PC-9 (cell line): Measurements from ENCODE around the gene SAMD7. TPM values are rescaled to one million over a fixed set of nuclear protein-coding genes. Genes with fewer than 3 reads are reported as not detected.

Experiments
- BruUV-seq: library from RNA; stranded (reverse); fragments of 400-500 nt; replicated peaks from 2 replicates; lab custom pipeline; 2021; lab: Mats Ljungman, UMichigan
- CTCF ChIA-PET: fragments of 300-600 bp; sonication (Branson Sonifier 250); formaldehyde crosslinking; loops from one replicate; lab custom pipeline; 2022; ENCODE audit warnings: antibody characterized with exemption; lab: Charles Lee
- POLR2A ChIA-PET: fragments of 300-600 bp; sonication (Branson Sonifier 250); formaldehyde crosslinking; loops from one replicate; lab custom pipeline; 2022; ENCODE audit warnings: antibody characterized with exemption; ENCODE audit not compliant: unreplicated experiment; lab: Charles Lee
- DNase-seq, 2 experiments: peaks; one replicate each; pipeline versions ENCODE4 v3.0.0 to v3.0.0-alpha.2; 2015 to 2022; ENCODE audit warnings: mixed read lengths in 1 of 2
- H2AFZ ChIP-seq: fragments of 200-600 bp; sonication (generic); 2 replicates; pipeline ENCODE4 v1.8.1; 2017; ENCODE audit warnings: antibody characterized with exemption
- H3F3A ChIP-seq: fragments of 200-600 bp; sonication (generic); 2 replicates; pipeline ENCODE4 v1.8.1; 2017; ENCODE audit warnings: antibody characterized with exemption, mild to moderate bottlenecking, low read depth; ENCODE audit not compliant: insufficient read depth
- H3K27ac ChIP-seq: fragments of 200-600 bp; sonication (generic); 2 replicates; pipeline ENCODE4 v1.6.1; 2016; ENCODE audit warnings: mixed run types
- H3K27me3 ChIP-seq: fragments of 200-600 bp; sonication (generic); 2 replicates; pipeline ENCODE4 v1.6.1; 2016; ENCODE audit warnings: low read depth, mixed run types; ENCODE audit not compliant: insufficient read depth
- H3K36me3 ChIP-seq: fragments of 200-600 bp; sonication (generic); 2 replicates; pipeline ENCODE4 v1.6.1; 2016; ENCODE audit warnings: low read depth, mixed run types
- H3K4me1 ChIP-seq: fragments of 200-600 bp; sonication (generic); replicated peaks from 2 replicates; pipeline ENCODE4 v1.6.1; 2016; ENCODE audit warnings: mixed run types; ENCODE audit not compliant: insufficient read depth
- H3K4me2 ChIP-seq: fragments of 200-600 bp; sonication (generic); 2 replicates; pipeline ENCODE4 v1.6.1; 2017; ENCODE audit warnings: mixed run types
- H3K4me3 ChIP-seq: fragments of 200-600 bp; sonication (generic); 2 replicates; pipeline ENCODE4 v1.6.1; 2016; ENCODE audit warnings: mixed run types
- H3K79me2 ChIP-seq: fragments of 200-600 bp; sonication (generic); 2 replicates; pipeline ENCODE4 v1.6.1; 2017; ENCODE audit warnings: low read depth, mixed run types
- H3K9me2 ChIP-seq: fragments of 200-600 bp; sonication (generic); 2 replicates; pipeline ENCODE4 v1.8.1; 2017; ENCODE audit warnings: mild to moderate bottlenecking; ENCODE audit not compliant: insufficient read depth
- H3K9me3 ChIP-seq: fragments of 200-600 bp; sonication (generic); 2 replicates; pipeline ENCODE4 v1.8.1; 2016; ENCODE audit warnings: low read depth; ENCODE audit not compliant: insufficient read depth
- H4K20me1 ChIP-seq: fragments of 200-600 bp; sonication (generic); 2 replicates; pipeline ENCODE4 v1.8.1; 2017; ENCODE audit not compliant: insufficient read depth
- EZH2 ChIP-seq: fragments of 200-600 bp; sonication (generic); IDR thresholded peaks from 2 replicates; pipeline ENCODE4 v1.8.0; 2017; ENCODE audit warnings: antibody characterized with exemption, low read depth
- intact Hi-C: fragments of 100-400 bp; cut with micrococcal nuclease; formaldehyde crosslinking; loops from one replicate; pipeline ENCODE4 v1.10.0; 2022; ENCODE audit not compliant: unreplicated experiment
- total RNA-seq: library from RNA; stranded (reverse); gene quantifications from 2 replicates; pipeline ENCODE4 v1.2.3, GENCODE V29; 2021
- TF ChIP-seq, protein P1 (sequence below): fragments of 200-600 bp; sonication (generic); conservative IDR thresholded peaks from 2 replicates; pipeline ENCODE4 v1.6.1; 2017; ENCODE audit warnings: mixed run types, antibody characterized with exemption, mild to moderate bottlenecking, moderate library complexity

The SAMD7 gene
- total RNA-seq, 1 experiment from 2014 or later: not detected

DNA sequence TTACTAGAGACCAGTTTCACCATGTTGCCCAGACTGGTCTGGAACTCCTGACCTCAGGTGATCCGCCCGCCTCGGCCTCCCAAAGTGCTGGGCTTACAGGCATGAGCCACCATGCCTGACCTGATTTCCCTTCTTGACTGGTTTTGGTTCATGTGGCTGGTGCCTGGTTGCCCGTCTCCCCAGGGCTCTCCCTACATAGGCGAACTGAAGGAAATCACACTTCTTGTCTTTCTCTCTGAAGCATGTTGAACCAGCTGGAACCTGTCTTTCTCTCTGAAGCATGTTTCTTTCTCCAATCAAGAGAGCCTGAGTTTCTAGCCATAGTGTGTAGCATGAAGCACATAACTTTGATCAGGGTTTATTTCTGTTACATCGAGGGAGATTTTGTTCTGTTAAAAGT is 16.3 kb upstream of the SAMD7 start:
- CTCF ChIA-PET: no interaction called here
- Histone ChIP-seq H4K20me1 (no peaks in the 10 kb centered on the region), H3K4me3 (no peak overlapping the region), H2AFZ (no peak overlapping the region; the same call in 1 of the 2 replicates), H3K4me1 (no peaks in the 10 kb centered on the region), H3K36me3 (no peaks in the 10 kb centered on the region), H3K9me3 (no peaks in the 10 kb centered on the region), H3K79me2 (no peaks in the 10 kb centered on the region), H3K27me3 (no peaks in the 10 kb centered on the region), H3K27ac (no peak overlapping the region), H3K4me2 (no peak overlapping the region), H3K9me2 (no peaks in the 10 kb centered on the region), H3F3A (no peaks in the 10 kb centered on the region)
- no TSS peak for BruUV-seq
- POLR2A ChIA-PET: no interaction called here
- no peak for TF ChIP-seq EZH2
- TF ChIP-seq, protein P1, sequence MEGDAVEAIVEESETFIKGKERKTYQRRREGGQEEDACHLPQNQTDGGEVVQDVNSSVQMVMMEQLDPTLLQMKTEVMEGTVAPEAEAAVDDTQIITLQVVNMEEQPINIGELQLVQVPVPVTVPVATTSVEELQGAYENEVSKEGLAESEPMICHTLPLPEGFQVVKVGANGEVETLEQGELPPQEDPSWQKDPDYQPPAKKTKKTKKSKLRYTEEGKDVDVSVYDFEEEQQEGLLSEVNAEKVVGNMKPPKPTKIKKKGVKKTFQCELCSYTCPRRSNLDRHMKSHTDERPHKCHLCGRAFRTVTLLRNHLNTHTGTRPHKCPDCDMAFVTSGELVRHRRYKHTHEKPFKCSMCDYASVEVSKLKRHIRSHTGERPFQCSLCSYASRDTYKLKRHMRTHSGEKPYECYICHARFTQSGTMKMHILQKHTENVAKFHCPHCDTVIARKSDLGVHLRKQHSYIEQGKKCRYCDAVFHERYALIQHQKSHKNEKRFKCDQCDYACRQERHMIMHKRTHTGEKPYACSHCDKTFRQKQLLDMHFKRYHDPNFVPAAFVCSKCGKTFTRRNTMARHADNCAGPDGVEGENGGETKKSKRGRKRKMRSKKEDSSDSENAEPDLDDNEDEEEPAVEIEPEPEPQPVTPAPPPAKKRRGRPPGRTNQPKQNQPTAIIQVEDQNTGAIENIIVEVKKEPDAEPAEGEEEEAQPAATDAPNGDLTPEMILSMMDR: no peak
- no peak for DNase-seq
- intact Hi-C loops: no loop called here

DNA sequence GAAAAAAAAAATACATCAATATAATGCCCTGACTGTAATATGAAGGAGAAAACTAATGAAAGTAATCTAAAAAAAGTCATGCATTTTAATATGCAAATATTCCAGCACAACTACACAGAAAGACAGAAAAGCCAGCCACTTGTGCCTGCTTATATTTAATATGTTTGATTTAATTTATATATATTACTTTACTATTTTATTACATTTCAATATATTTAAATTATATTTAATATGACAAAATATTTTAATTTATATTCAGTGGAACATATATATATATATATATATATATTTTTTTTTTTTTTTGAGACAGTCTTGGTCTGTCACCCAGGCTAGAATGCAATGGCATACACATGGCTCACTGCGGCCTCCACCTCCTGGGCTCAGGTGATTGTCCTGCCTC is 14.1 kb upstream of the SAMD7 start:
- no TSS peak for BruUV-seq
- H3K36me3 ChIP-seq: no peaks in the 10 kb centered on the region
- TF ChIP-seq EZH2: no peak
- TF ChIP-seq, protein P1: no peak
- H3K27ac ChIP-seq: no peak overlapping the region
- no peaks in the 10 kb centered on the region for H3K9me2 ChIP-seq
- no peaks in the 10 kb centered on the region for H3K79me2 ChIP-seq
- no peak overlapping the region for H3K4me3 ChIP-seq
- H3K9me3 ChIP-seq: peaks cover 18% of the 10 kb centered on the region
- POLR2A ChIA-PET: interaction anchor here (0.7 kb wide), 1 partner anchor 1275 kb away, joined by 3 read pairs; no protein-coding TSS in a partner anchor
- H2AFZ ChIP-seq: no peak overlapping the region
- CTCF ChIA-PET: no interaction called here
- H3F3A ChIP-seq: no peaks in the 10 kb centered on the region
- H4K20me1 ChIP-seq: no peaks in the 10 kb centered on the region
- H3K4me1 ChIP-seq: no peaks in the 10 kb centered on the region
- intact Hi-C loops: no loop called here
- DNase-seq: no peak
- no peak overlapping the region for H3K4me2 ChIP-seq
- 0 out of 2 replicates have a peak, but pooled peaks cover 8% of the 10 kb centered on the region for H3K27me3 ChIP-seq

DNA sequence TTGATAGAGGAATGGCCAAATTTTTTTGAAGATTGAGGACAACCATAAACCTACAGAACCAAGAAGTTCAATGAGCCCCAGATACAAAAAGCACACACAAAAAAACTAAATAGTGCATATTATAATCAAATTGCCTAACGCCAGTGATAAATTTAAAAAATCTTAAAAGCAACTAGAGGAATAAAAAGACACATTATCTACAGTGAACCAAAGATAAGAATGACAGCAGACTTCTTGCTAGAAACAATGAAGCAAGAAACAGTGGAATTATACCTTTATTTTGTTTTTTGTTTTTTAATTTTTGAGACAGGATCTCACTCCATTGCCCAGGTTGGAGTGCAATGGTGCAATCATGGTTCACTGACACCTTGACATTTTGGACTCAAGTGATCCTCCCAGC is 9.9 kb upstream of the SAMD7 start:
- H3K79me2 ChIP-seq: no peaks in the 10 kb centered on the region
- H3K4me1 ChIP-seq: no peaks in the 10 kb centered on the region
- peaks cover 18% of the 10 kb centered on the region for H3K9me3 ChIP-seq
- ChIA-PET POLR2A (no interaction called here), CTCF (no interaction called here)
- no peak overlapping the region for H3K4me2 ChIP-seq
- BruUV-seq: no TSS peak
- TF ChIP-seq, protein P1: no peak
- no peak for TF ChIP-seq EZH2
- H3K9me2 ChIP-seq: no peaks in the 10 kb centered on the region
- H3K27ac ChIP-seq: no peak overlapping the region
- 0 out of 2 replicates have a peak, but pooled peaks cover 8% of the 10 kb centered on the region for H3K27me3 ChIP-seq
- H2AFZ ChIP-seq: no peak overlapping the region
- H4K20me1 ChIP-seq: no peaks in the 10 kb centered on the region
- no peak overlapping the region for H3K4me3 ChIP-seq
- DNase-seq: no peak
- no peaks in the 10 kb centered on the region for H3K36me3 ChIP-seq
- H3F3A ChIP-seq: no peaks in the 10 kb centered on the region
- intact Hi-C loops: no loop called here
